A549 (cell line): ENCODE results near the gene SPRED3. TPM values are rescaled to one million over a fixed set of nuclear protein-coding genes. Genes with fewer than 3 reads are reported as not detected.

Experiments
- ATAC-seq, 2 experiments: fragments of 200-7000 bp in 1 of 2; fragments of >200 bp in 1 of 2; cut with Nextera tagmentation in 1 of 2; cut with Tn5 transposase in 1 of 2; 3 replicates each; pipeline versions ENCODE4 v1.8.0 to v1.9.1; 2018 to 2020; ENCODE audit warnings: mild to moderate bottlenecking in 1 of 2, moderate library complexity in 1 of 2
- CTCF ChIA-PET: fragments of 300-600 bp; sonication (Branson Sonifier 250); formaldehyde crosslinking; extraction: SDS; loops from one replicate; lab custom pipeline; 2021; ENCODE audit warnings: antibody characterized with exemption, inconsistent platforms; lab: Yijun Ruan, JAX
- POLR2A ChIA-PET: fragments of 350-600 bp; formaldehyde crosslinking; extraction: SDS; loops from one replicate; lab custom pipeline; 2021; ENCODE audit warnings: antibody characterized with exemption, inconsistent platforms; lab: Yijun Ruan, JAX
- DNase-seq, 2 experiments: peaks; one replicate each; pipeline versions ENCODE4 v3.0.0 to v3.0.0-alpha.2; 2011 to 2016; ENCODE audit warnings: low read depth in 1 of 2, low spot score in 1 of 2
- FAIRE-seq: peaks from 2 replicates; lab custom pipeline; 2011; peaks lifted over from hg19 to GRCh38; lab: Jason Lieb, UNC
- H3K27ac ChIP-seq, 2 experiments: fragments of >200 bp; sonication (Bioruptor Twin); formaldehyde crosslinking; 3 replicates each; pipeline ENCODE4 v1.5.1; 2016 to 2017
- H3K4me1 ChIP-seq: fragments of >200 bp; sonication (Bioruptor Twin); formaldehyde crosslinking; 3 replicates; pipeline ENCODE4 v1.6.1; 2016
- H3K4me2 ChIP-seq: fragments of >200 bp; sonication (Bioruptor Twin); formaldehyde crosslinking; 3 replicates; pipeline ENCODE4 v1.6.1; 2016
- H3K4me3 ChIP-seq: fragments of >200 bp; sonication (Bioruptor Twin); formaldehyde crosslinking; 3 replicates; pipeline ENCODE4 v1.5.1; 2016
- H3K9me3 ChIP-seq: fragments of >200 bp; sonication (Bioruptor Twin); formaldehyde crosslinking; 3 replicates; pipeline ENCODE4 v1.6.1; 2016
- ATOH8 ChIP-seq: fragments of 250-450 bp; sonication (Bioruptor Pico); IDR thresholded peaks from 2 replicates; pipeline ENCODE4 v1.5.0; 2020; ENCODE audit warnings: low read depth, mild to moderate bottlenecking, moderate library complexity
- CBX8 ChIP-seq: fragments of 200-600 bp; sonication (generic); IDR thresholded peaks from 2 replicates; pipeline ENCODE4 v1.6.1; 2016
- CHD4 ChIP-seq: fragments of 200-600 bp; sonication (generic); IDR thresholded peaks from 2 replicates; pipeline ENCODE4 v1.6.1; 2016; ENCODE audit warnings: antibody characterized with exemption, mild to moderate bottlenecking, borderline replicate concordance
- EHF ChIP-seq: fragments of 250-450 bp; sonication (Bioruptor Pico); IDR thresholded peaks from 2 replicates; pipeline ENCODE4 v1.5.0; 2020; ENCODE audit warnings: mild to moderate bottlenecking
- EHMT2 ChIP-seq: fragments of 200-600 bp; sonication (generic); IDR thresholded peaks from 2 replicates; pipeline ENCODE4 v1.6.1; 2016; ENCODE audit warnings: antibody characterized with exemption, low read depth, mild to moderate bottlenecking, moderate library complexity
- ELK1 ChIP-seq: fragments of 150-350 bp; IDR thresholded peaks from 2 replicates; pipeline ENCODE4 v1.6.1; 2014; ENCODE audit warnings: low read depth, mild to moderate bottlenecking, low read length
- EP300 ChIP-seq, 2 experiments: fragments of >200 bp; sonication (Bioruptor Twin); formaldehyde crosslinking; IDR thresholded peaks; 2 replicates in 1 of 2; 3 replicates in 1 of 2; pipeline ENCODE4 v1.6.1; 2016 to 2017
- ESRRA ChIP-seq: fragments of 150-350 bp; IDR thresholded peaks from 2 replicates; pipeline ENCODE4 v1.6.1; 2014; ENCODE audit warnings: mild to moderate bottlenecking, low read length, borderline replicate concordance
- HDAC2 ChIP-seq: fragments of 200-600 bp; sonication (generic); IDR thresholded peaks from 2 replicates; pipeline ENCODE4 v1.6.1; 2016
- HEYL ChIP-seq: fragments of 250-450 bp; sonication (Bioruptor Pico); IDR thresholded peaks from 2 replicates; pipeline ENCODE4 v1.8.0; 2021; ENCODE audit warnings: mild to moderate bottlenecking, moderate library complexity
- HMGXB4 ChIP-seq: fragments of 250-450 bp; sonication (Bioruptor Pico); IDR thresholded peaks from 2 replicates; pipeline ENCODE4 v1.5.0; 2021; ENCODE audit warnings: mild to moderate bottlenecking, moderate library complexity, borderline replicate concordance
- HOXA7 ChIP-seq: fragments of 250-450 bp; sonication (Bioruptor Pico); IDR thresholded peaks from 2 replicates; pipeline ENCODE4 v1.5.0; 2020; ENCODE audit warnings: mild to moderate bottlenecking, moderate library complexity
- HOXB13 ChIP-seq: fragments of 250-450 bp; sonication (Bioruptor Pico); IDR thresholded peaks from 2 replicates; pipeline ENCODE4 v1.5.0; 2020; ENCODE audit warnings: low read depth, mild to moderate bottlenecking, moderate library complexity
- JUNB ChIP-seq: fragments of >200 bp; sonication (Bioruptor Twin); formaldehyde crosslinking; IDR thresholded peaks from 2 replicates; pipeline ENCODE4 v1.6.1; 2016
- KDM1A ChIP-seq: fragments of 200-600 bp; sonication (generic); IDR thresholded peaks from 2 replicates; pipeline ENCODE4 v1.6.1; 2016; ENCODE audit warnings: low read depth, mild to moderate bottlenecking
- KDM5A ChIP-seq: fragments of 200-600 bp; sonication (generic); IDR thresholded peaks from 2 replicates; pipeline ENCODE4 v1.6.1; 2016; ENCODE audit warnings: antibody characterized with exemption, mild to moderate bottlenecking
- MAFK ChIP-seq: fragments of 450-650 bp; IDR thresholded peaks from 2 replicates; pipeline ENCODE4 v1.6.1; 2014; ENCODE audit not compliant: partially characterized antibody
- MAX ChIP-seq: IDR thresholded peaks from 2 replicates; pipeline ENCODE4 v1.6.1; 2012
- MAZ ChIP-seq: fragments of 150-350 bp; IDR thresholded peaks from 2 replicates; pipeline ENCODE4 v1.6.1; 2014; ENCODE audit warnings: antibody characterized with exemption, low read depth, low read length, borderline replicate concordance
- MYC ChIP-seq: IDR thresholded peaks from 2 replicates; pipeline ENCODE4 v1.6.1; 2012; ENCODE audit warnings: mild to moderate bottlenecking, inconsistent platforms, low read length, improper control_type of control experiment, borderline replicate concordance
- NFE2L2 ChIP-seq: fragments of 150-350 bp; conservative IDR thresholded peaks from 2 replicates; pipeline ENCODE4 v1.6.1; 2014; ENCODE audit warnings: low read length
- NR3C1 ChIP-seq: fragments of >200 bp; sonication (Bioruptor Twin); formaldehyde crosslinking; IDR thresholded peaks from 3 replicates; pipeline ENCODE4 v1.6.1; 2017
- PBX3 ChIP-seq: IDR thresholded peaks from 2 replicates; pipeline ENCODE4 v1.6.1; 2012
- PHF8 ChIP-seq: fragments of 200-600 bp; sonication (generic); IDR thresholded peaks from 2 replicates; pipeline ENCODE4 v1.6.1; 2016; ENCODE audit warnings: low read depth, mild to moderate bottlenecking, antibody characterized with exemption, moderate library complexity, borderline replicate concordance
- POLR2A ChIP-seq: IDR thresholded peaks from 2 replicates; pipeline ENCODE4 v1.6.1; 2012; ENCODE audit warnings: mild to moderate bottlenecking, low read length
- POLR2AphosphoS2 ChIP-seq: conservative IDR thresholded peaks from 2 replicates; pipeline ENCODE4 v1.6.1; 2012; ENCODE audit warnings: low read length, improper control_type of control experiment, inconsistent platforms
- REST ChIP-seq: fragments of 200-600 bp; sonication (generic); IDR thresholded peaks from 2 replicates; pipeline ENCODE4 v1.6.1; 2016; ENCODE audit warnings: antibody characterized with exemption, mild to moderate bottlenecking, moderate library complexity
- SMC3 ChIP-seq: fragments of >200 bp; sonication (Bioruptor Twin); formaldehyde crosslinking; IDR thresholded peaks from 3 replicates; pipeline ENCODE4 v1.6.1; 2018; ENCODE audit warnings: inconsistent platforms
- USF2 ChIP-seq: fragments of 450-650 bp; IDR thresholded peaks from 2 replicates; pipeline ENCODE4 v1.6.1; 2014; ENCODE audit warnings: antibody characterized with exemption
- ZC3H11A ChIP-seq: fragments of 450-650 bp; IDR thresholded peaks from 2 replicates; pipeline ENCODE4 v1.6.1; 2014; ENCODE audit warnings: antibody characterized with exemption, mild to moderate bottlenecking
- ZFP36 ChIP-seq: fragments of 450-650 bp; IDR thresholded peaks from 2 replicates; pipeline ENCODE4 v1.6.1; 2014; ENCODE audit warnings: borderline replicate concordance; ENCODE audit not compliant: partially characterized antibody
- WGBS: methylation state at CpG from one replicate; pipeline ENCODE4 v1.1.6; 2017; ENCODE audit errors: missing lambda C conversion rate; 5-methylcytosine and 5-hydroxymethylcytosine counted together
- polyA plus RNA-seq, 4 experiments: library from polyadenylated mRNA; depleted of rRNA in 3 of 4; stranded (reverse); fragments of >200 nt; fragmentation: RNase III in 1 of 4; extraction: RNeasy Plus Mini Kit Qiagen cat#74134 plus additional on column Dnase treatment in 1 of 4; gene quantifications; 2 replicates in 3 of 4; 3 replicates in 1 of 4; pipeline ENCODE4 v1.2.3, GENCODE V29; 2011 to 2017

SPRED3 gene
- polyA plus RNA-seq, 2 of the 4 experiments (the other 2 are of a cell fraction): 2.8 to 3.0 TPM

- Histone ChIP-seq H3K27ac (peak within 1 kb of the TSS; percentile 88 to 91), H3K4me3 (peak within 1 kb of the TSS; percentile 78), H3K4me2 (peak within 1 kb of the TSS; percentile 99), H3K9me3 (no peaks in the 10 kb centered on the region), H3K4me1 (peaks cover 17% of the 10 kb centered on the region)
- ATAC-seq (peak; percentile 91 to 97), FAIRE-seq (peak; percentile 100), DNase-seq (peak; percentile 100)
- WGBS: 1% methylated on average over 55 of the region's 65 CpGs
- ChIA-PET CTCF (interaction anchor here (0.6 to 7.3 kb wide), 37 partner anchors 9 to 472 kb away, joined by 3 to 67 read pairs (median 4); partner anchors contain the start of genes CATSPERG, FAM98C, GGN and KCNK6), POLR2A (interaction anchor here (0.6 to 3.5 kb wide), 30 partner anchors 8 to 556 kb away, joined by 3 to 89 read pairs (median 4); partner anchors contain the start of genes C19orf33, CATSPERG, ECH1 and EIF3K)
- TF ChIP-seq MYC (no peak), ZFP36 (no peak), CBX8 (no peak), PHF8 (peak; percentile 100), ZC3H11A (no peak), KDM1A (no peak), HDAC2 (no peak), HOXB13 (CRISPR knock-in tag) (no peak), MAZ (peak; percentile 63; the same call in 1 of the 2 replicates), MAFK (peak; percentile 56), HEYL (CRISPR knock-in tag) (no peak), POLR2A (peak; percentile 100), REST (no peak), PBX3 (peak; percentile 78; the same call in 1 of the 2 replicates), ATOH8 (no peak), POLR2AphosphoS2 (no peak), SMC3 (no peak), HMGXB4 (CRISPR knock-in tag) (no peak), CHD4 (no peak), EHMT2 (no peak), EHF (CRISPR knock-in tag) (no peak), ELK1 (no peak), USF2 (0 out of 2 replicates have a peak, but pooled peaks have one; percentile 23), NFE2L2 (0 out of 2 replicates have a peak, but pooled peaks have one; percentile 2), EP300 (IDR thresholded peaks at IDR 0.05) (no peak), HOXA7 (no peak), JUNB (no peak), MAX (peak; percentile 88), KDM5A (peak; percentile 54; the same call in 1 of the 2 replicates), ESRRA (no peak), NR3C1 (no peak)
Measured at GRCh38 chr19:38374332-38375097, 14.0 kb upstream of the SPRED3 start, which contains the start of gene PSMD8. PSMD8 (plus strand) TSS chr19:38374571; CDS start chr19:38374602, 31 bp downstream.
